Esophagus squamous epithelium (tissue), 4 donors: ENCODE data around the gene MTCL1.

Experiments used
- POLR2A ChIP-seq, 4 donors: fragments of 450-650 bp; IDR thresholded peaks; one replicate each; pipeline ENCODE4 v1.6.1; 2017; ENCODE audit warnings: antibody characterized with exemption in 4 of 4, mild to moderate bottlenecking in 4 of 4, moderate library complexity in 3 of 4
- TF ChIP-seq, protein P1 (sequence below), 6 experiments: fragments of 450-650 bp in 4 of 6; fragments of 200-600 bp in 2 of 6; sonication (generic) in 2 of 6; IDR thresholded peaks; one replicate each; pipeline ENCODE4 v1.5.1; 2016 to 2019; ENCODE audit warnings: antibody characterized with exemption in 6 of 6, mild to moderate bottlenecking in 4 of 6, moderate library complexity in 4 of 6

DNA sequence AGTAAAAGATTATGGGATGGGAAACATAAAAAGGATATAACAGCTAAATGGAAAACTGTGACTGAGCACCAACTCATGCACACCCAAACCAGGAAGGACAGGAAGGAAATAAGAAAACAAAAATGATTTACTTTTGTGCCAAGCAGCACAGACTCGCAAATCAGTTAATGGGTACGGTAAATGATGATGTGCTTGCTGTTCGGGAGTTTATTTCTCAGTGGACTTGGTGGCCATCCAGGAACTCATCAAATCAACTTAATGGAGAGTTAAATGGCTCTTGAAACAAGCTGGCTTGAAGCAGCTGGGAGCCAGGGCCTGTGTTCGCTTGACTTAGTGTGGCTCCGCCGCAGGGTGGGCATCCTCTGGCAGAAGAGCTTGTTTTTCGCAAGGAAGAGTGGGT lies 36.2 kb downstream of the MTCL1 start:
- TF ChIP-seq, protein P1, sequence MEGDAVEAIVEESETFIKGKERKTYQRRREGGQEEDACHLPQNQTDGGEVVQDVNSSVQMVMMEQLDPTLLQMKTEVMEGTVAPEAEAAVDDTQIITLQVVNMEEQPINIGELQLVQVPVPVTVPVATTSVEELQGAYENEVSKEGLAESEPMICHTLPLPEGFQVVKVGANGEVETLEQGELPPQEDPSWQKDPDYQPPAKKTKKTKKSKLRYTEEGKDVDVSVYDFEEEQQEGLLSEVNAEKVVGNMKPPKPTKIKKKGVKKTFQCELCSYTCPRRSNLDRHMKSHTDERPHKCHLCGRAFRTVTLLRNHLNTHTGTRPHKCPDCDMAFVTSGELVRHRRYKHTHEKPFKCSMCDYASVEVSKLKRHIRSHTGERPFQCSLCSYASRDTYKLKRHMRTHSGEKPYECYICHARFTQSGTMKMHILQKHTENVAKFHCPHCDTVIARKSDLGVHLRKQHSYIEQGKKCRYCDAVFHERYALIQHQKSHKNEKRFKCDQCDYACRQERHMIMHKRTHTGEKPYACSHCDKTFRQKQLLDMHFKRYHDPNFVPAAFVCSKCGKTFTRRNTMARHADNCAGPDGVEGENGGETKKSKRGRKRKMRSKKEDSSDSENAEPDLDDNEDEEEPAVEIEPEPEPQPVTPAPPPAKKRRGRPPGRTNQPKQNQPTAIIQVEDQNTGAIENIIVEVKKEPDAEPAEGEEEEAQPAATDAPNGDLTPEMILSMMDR (IDR thresholded peaks at IDR 0.05): no peak
- TF ChIP-seq POLR2A (IDR thresholded peaks at IDR 0.05): no peak
